HepG2 (cell line): Measurements from ENCODE around the gene LYPD1. TPM values are rescaled to one million over a fixed set of nuclear protein-coding genes. Genes with fewer than 3 reads are reported as not detected.

ENCODE experiments used
- SMARCE1 ChIP-seq: fragments of 450-650 bp; IDR thresholded peaks from 2 replicates; pipeline ENCODE4 v1.6.1; 2017; ENCODE audit warnings: borderline replicate concordance
- U2AF1 ChIP-seq: fragments of 200-400 bp; formaldehyde crosslinking; optimal IDR thresholded peaks from 2 replicates; pipeline ENCODE3; 2017; ENCODE audit warnings: mild to moderate bottlenecking, low read depth, low read length
- ZNF142 ChIP-seq: sonication (generic); formaldehyde crosslinking; IDR thresholded peaks from 2 replicates; pipeline ENCODE4 v1.4.0; 2020; ENCODE audit warnings: missing genetic modification reagents
- ZNF562 ChIP-seq: sonication (generic); formaldehyde crosslinking; IDR thresholded peaks from 2 replicates; pipeline ENCODE4 v1.8.0; 2022; ENCODE audit warnings: missing genetic modification reagents, borderline replicate concordance
- ZSCAN31 ChIP-seq: sonication (generic); formaldehyde crosslinking; IDR thresholded peaks from 2 replicates; pipeline ENCODE4 v1.5.0; 2020; ENCODE audit warnings: low read depth, mild to moderate bottlenecking, missing genetic modification reagents
- polyA plus RNA-seq, 8 experiments: library from polyadenylated mRNA; depleted of rRNA in 3 of 8; stranded (reverse) in 7 of 8; unstranded in 1 of 8; fragments of >200 nt; fragmentation: Illumina TruSeq in 4 of 8; extraction: Trizol in 4 of 8; gene quantifications; 2 replicates each; pipeline versions ENCODE4 v1.2.1 to v1.2.3, GENCODE V29; 2011 to 2016; ENCODE audit warnings: low read depth in 4 of 8, missing spikeins in 1 of 8, mixed read lengths in 1 of 8; ENCODE audit not compliant: insufficient read depth in 1 of 8
- total RNA-seq, 5 experiments: library from RNA; depleted of rRNA; stranded (reverse); fragments of >200 nt; fragmentation: Illumina TruSeq; extraction: Trizol; gene quantifications; 2 replicates each; pipeline ENCODE4 v1.2.3, GENCODE V29; 2016; ENCODE audit warnings: low read depth in 1 of 5
- TF ChIP-seq, protein P1 (sequence below): sonication (generic); formaldehyde crosslinking; IDR thresholded peaks from 2 replicates; pipeline ENCODE4 v1.5.0; 2020; ENCODE audit warnings: missing genetic modification reagents

Gene LYPD1
- total and polyA plus RNA-seq, 2 of the 13 experiments (the other 11 are each of a cell fraction or from before 2014, with no cell fraction given) = not detected

DNA sequence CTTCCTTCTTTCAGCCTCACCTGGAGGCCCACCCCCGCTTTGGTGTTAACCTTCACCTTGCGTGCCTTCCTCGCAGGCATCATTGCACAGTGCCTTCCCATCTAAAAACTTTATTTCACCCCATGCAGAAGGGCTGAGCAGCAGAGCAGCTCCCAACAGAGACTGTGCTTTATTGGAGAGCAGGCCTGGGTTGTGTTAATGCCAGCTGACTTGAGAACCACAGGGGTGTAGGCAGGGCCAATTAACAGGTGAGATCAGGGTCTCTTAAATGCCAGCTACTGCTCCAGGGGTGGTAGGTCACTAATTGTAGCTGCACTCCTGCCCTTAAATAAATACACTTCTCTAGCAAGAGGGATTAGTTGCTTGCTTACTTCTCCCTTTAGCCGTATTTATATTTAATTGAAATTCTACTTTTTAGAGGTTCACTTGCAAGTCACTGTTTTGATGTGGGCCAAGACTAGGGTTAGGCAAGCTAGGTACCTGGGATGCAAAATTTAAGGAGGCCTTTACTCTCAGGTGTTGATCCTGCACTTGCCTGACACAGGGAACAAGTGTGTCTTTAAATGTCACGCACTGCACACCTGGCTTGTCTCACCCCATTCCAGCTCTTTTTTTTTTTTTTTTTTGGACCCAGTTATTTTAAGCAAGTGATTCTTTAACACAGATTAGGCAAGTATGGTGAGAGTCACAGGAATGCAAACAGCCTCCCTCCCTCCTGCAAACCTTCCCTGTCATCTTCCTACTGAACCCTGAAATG is 54.5 kb downstream of the LYPD1 start (continued):
- TF ChIP-seq, protein P1, sequence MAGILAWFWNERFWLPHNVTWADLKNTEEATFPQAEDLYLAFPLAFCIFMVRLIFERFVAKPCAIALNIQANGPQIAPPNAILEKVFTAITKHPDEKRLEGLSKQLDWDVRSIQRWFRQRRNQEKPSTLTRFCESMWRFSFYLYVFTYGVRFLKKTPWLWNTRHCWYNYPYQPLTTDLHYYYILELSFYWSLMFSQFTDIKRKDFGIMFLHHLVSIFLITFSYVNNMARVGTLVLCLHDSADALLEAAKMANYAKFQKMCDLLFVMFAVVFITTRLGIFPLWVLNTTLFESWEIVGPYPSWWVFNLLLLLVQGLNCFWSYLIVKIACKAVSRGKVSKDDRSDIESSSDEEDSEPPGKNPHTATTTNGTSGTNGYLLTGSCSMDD (CRISPR knock-in tag) = no peak
- TF ChIP-seq ZSCAN31 (CRISPR knock-in tag) = no peak
- TF ChIP-seq ZNF142 (CRISPR knock-in tag) = no peak
- TF ChIP-seq U2AF1 = no peak
- TF ChIP-seq SMARCE1 = no peak
- no peak for TF ChIP-seq ZNF562
